GM18870 (cell line): ENCODE data around the gene MAPK11.

Experiments
- ATAC-seq: cut with Tn5 transposase; IDR thresholded peaks from one replicate; pipeline ENCODE4 v1.9.1; 2021; ENCODE audit warnings: moderate library complexity; ENCODE audit not compliant: unreplicated experiment

Gene MAPK11

GRCh38 chr22:50227579-50228215, 42.5 kb downstream of the MAPK11 start:
- ATAC-seq, result no peak

- no peak for ATAC-seq
Measured at GRCh38 chr22:50226875-50227165, 43.4 kb downstream of the MAPK11 start.

- ATAC-seq, result no peak
Measured at GRCh38 chr22:50226063-50226874, 43.9 kb downstream of the MAPK11 start.

DNA sequence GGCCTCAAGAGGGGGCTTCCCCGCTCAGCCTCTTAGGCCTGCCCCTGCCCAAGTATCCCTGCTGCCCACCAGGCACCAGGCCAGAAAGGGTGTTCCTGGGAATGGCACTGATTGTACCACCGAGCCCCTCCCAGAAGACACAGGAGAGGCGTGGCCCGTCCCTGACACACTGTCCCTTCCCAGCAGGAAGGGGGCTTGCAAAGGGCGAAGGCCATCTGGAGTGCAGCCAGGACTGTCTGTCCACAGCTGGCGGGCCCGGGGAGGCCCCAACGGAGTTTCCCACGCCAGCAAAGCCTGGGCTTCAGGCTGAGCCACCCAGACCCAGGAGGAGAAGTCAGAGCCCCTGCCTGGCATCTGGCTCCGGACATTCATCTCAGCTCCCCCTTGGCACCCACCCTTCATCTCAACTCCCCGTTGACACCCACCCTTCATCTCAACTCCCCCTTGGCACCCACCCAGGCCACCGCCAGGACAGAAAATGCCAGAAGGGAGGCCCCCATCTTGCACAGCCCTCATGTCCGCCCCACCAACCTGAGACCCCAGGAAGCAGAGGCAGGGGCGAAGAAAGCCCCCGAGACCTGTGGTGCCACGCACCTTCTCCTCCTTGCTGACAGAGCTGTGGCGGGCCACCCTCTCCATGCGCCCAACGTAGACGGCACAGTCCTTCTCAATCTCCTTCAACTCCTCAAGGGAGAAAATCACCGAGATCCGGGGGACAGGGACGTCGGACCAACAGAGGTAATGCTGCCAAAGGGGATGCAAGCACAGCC, 44.8 kb downstream of the MAPK11 start:
- no peak for ATAC-seq

- no peak for ATAC-seq
Measured at GRCh38 chr22:50224071-50224470, 46.1 kb downstream of the MAPK11 start.

GRCh38 chr22:50222508-50222907, 47.7 kb downstream of the MAPK11 start:
- no peak for ATAC-seq

- no peak for ATAC-seq
Measured at GRCh38 chr22:50221410-50222300, 48.5 kb downstream of the MAPK11 start.

GRCh38 chr22:50220603-50221409, 49.4 kb downstream of the MAPK11 start:
- ATAC-seq, result no peak

DNA sequence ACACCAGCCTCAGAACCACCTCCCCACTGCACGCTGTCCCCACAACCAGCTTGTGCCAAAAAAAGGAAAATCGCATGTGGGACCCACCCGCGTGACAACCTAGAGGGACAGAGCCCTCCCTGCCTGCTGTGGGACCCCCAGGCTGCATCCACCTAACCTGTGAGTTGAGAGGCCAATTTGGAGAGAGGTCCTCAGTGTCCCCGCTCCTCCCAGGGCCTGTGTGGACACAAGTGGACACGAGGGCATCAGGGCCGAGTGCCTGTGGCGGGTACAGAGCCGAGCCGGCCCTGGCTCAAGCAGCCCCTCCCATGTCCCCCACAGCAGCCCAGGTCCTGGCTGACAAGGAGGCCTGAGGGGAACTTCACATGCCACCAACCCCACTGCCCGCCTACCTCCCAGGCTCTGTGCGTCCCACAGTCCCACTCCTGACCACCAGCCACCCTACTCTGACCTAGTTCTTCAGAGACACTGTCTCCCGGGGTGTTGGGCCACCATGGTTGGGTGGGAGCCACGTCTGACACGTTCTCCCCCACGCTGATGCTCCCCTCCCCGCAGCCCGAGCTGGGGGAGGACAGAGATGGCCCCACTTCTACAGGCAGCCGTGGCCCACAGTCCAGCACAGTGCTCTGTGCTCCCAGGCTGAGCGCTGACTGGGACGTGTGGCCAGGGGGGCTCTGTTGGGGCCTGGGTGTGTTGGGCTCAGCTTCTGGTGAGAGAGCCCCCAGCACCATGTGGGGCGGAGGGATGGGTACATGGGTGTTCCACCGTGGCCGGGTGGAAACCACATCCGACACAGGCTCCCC, 50.2 kb downstream of the MAPK11 start:
- ATAC-seq, result no peak

DNA sequence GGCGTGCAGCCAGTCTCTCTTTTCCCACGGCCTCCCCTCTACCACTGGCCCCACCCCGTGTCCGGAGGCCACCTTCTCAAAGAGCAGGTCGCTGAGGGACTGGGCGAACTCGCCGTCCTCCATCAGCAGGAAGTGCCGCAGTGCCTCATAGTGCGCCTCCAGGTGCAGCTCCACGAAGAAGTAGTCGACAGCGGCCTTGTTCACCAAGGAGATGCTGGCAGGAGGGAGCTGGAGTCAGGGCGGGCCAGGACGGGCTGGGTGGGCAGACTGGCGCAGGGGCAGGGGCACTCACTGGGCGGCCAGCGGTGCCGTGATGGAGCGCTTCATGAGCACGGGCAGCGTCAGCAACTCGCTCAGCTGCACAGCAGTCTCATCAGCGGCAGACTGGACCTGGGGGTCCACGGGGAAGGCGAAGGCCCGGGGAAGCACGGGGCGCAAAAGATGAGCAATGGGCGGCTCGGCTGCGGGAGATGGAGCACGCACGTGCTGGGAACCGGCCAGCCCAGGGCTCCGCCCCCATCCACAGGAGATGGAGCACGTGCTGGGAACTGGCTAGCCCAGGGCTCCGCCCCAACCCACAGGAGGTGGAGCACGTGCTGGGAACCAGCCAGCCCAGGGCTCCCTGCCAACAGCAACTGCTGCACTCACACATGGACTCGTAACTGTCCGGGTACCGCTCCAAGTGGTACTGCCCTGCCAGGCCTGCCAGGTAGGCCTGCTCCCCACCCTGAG, 51.0 kb downstream of the MAPK11 start:
- ATAC-seq, result no peak

DNA sequence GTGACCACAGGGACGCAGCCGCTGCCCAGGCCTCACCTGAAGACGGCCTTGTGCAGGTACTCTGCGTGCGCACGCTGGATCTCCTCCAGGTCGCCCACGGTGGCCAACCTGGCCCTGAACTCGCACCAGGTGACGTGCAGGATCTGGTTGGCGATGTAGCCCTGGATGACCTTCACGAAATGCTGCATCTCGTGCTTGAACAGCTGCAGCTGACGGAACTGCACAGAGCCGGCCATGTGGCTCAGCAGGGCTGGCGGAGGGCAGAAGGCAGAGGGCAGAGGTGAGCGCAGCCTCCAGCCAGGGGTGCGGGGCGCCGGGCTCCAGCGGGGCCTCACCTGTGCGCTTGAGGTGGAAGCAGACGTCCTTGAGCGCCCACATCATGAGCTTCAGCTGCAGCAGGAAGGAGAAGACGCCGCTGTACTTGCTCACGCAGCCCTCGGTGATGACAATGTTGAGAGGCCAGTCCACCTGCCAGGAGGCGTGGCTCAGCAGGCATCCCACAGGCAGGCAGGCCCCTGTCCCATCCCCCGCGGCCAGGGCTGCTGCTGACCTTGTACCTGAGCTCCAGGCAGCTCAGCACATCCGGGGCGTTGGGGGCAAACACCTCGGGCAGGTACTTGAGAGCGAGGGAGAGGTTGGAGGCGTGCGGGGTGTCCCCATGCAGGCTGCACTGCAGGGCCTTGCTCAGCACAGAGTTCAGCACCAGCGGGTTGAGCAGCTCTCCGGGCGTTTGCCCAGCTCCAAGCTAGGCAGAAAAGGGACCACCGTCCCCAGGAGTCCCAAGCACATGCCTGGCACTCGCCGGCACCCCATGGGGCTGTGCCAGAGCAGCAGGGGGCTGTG, 51.8 kb downstream of the MAPK11 start:
- ATAC-seq, result no peak

- ATAC-seq, result no peak
Measured at GRCh38 chr22:50217543-50218152, 52.5 kb downstream of the MAPK11 start.

DNA sequence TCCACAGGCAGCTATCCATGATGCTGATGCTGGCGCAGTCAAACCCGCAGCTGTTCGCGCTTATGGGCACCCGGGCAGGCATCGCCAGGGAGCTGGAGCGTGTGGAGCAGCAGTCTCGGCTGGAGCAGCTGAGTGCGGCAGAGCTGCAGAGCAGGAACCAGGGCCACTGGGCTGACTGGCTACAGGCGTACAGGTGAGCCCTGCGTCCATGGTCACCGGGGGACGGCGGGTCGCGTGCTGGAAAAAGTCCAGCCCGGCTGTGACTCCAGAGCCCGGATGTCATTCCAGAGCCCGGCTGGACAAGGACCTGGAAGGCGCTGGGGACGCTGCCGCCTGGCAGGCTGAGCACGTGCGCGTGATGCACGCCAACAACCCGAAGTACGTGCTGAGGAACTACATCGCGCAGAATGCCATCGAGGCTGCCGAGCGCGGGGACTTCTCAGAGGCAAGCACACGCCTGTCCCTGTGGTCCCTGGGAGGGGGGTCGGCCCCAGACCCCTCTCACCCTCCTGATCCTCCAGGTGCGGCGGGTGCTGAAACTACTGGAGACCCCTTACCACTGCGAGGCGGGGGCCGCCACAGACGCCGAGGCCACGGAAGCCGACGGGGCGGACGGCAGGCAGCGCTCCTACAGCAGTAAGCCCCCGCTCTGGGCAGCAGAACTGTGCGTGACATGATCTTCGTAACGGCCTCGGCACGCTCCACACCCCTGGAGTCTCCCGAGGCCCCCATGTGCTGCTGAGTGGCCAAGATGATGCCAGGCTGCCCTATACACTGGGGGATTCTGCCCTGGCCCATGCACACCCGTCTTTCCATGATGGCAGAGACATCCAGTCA, 53.3 kb downstream of the MAPK11 start:
- ATAC-seq, result no peak

- no peak for ATAC-seq
Measured at GRCh38 chr22:50216055-50216683, 54.0 kb downstream of the MAPK11 start.

DNA sequence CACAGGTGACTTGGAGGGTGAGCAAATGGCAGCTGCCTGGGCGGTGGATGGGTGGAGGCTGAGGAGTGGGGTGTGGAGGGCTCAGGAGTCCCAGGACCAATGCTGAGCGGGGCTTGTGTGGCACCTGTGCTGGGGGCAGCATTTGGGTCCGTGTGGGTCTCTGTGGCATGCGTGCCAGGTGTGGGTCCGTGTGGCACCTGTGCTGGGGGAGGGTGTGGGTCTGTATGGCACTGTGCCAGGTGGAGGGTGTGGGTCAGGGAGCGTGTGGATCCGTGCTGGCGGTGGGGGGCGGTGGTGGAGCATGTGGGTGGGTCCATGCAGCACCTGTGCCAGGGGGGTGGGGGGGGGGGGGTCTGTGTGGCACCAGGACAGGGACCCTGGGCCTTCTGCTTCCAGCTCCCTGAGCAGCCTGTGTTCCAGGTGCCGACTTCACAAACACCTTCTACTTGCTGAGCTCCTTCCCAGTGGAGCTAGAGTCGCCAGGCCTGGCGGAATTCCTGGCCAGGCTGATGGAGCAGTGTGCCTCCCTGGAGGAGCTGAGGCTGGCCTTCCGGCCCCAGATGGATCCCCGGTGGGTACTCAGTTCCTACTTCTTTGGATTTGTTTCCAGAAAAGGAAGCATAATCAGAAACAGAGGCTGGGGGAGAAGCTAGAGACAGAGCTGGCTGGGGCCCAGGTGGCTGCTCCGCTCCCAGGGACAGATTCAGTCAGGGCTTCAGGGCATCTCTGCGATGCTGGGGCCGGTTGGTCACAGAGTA, 54.7 kb downstream of the MAPK11 start:
- no peak for ATAC-seq
